GM12878 (cell line): ENCODE results near the gene SDF4.
A peak's percentile ranks its signal among the peaks of the same experiment; 100 is the strongest.

Experiments
- CTCF ChIP-seq, 3 experiments: IDR thresholded peaks in 2 of 3; conservative IDR thresholded peaks in 1 of 3; 2 replicates each; pipeline ENCODE4 v1.5.1; 2011; ENCODE audit warnings: low read depth in 3 of 3, low read length in 3 of 3, mild to moderate bottlenecking in 3 of 3, control low read depth in 2 of 3, moderate library complexity in 2 of 3, inconsistent platforms in 1 of 3, mixed read lengths in 1 of 3; ENCODE audit not compliant: control insufficient read depth in 2 of 3, insufficient read depth in 1 of 3; ENCODE audit errors: extremely low read depth in 1 of 3
- EP300 ChIP-seq, 2 experiments: fragments of 150-350 bp in 1 of 2; IDR thresholded peaks; 2 replicates each; pipeline ENCODE4 v1.6.1; 2011 to 2012; ENCODE audit warnings: low read depth in 2 of 2, low read length in 2 of 2, borderline replicate concordance in 1 of 2, improper control_type of control experiment in 1 of 2, inconsistent platforms in 1 of 2; ENCODE audit not compliant: control insufficient read depth in 1 of 2
- NFIC ChIP-seq: IDR thresholded peaks from 2 replicates; pipeline ENCODE4 v1.6.1; 2012; ENCODE audit warnings: low read depth, mild to moderate bottlenecking, inconsistent platforms, low read length, moderate library complexity
- POLR2A ChIP-seq: IDR thresholded peaks from 2 replicates; pipeline ENCODE4 v1.6.1; 2011; ENCODE audit warnings: low read depth, mild to moderate bottlenecking, low read length
- POLR2AphosphoS5 ChIP-seq: IDR thresholded peaks from 2 replicates; pipeline ENCODE4 v1.6.1; 2011; ENCODE audit warnings: mild to moderate bottlenecking, low read length, inconsistent platforms
- ZNF384 ChIP-seq: IDR thresholded peaks from 2 replicates; pipeline ENCODE4 v1.6.1; 2012; ENCODE audit warnings: low read depth, mild to moderate bottlenecking, low read length, improper control_type of control experiment, borderline replicate concordance
- TF ChIP-seq, protein P1 (sequence below): fragments of 450-650 bp; formaldehyde crosslinking; IDR thresholded peaks from 2 replicates; pipeline ENCODE4 v1.4.0; 2020; ENCODE audit warnings: mild to moderate bottlenecking, moderate library complexity

GRCh38 chr1:1232208-1232795 lies 501 bp upstream of the SDF4 start, which contains the start of gene B3GALT6:
- TF ChIP-seq POLR2A (0 out of 2 replicates have a peak, but pooled peaks have one; percentile 36), EP300 (IDR thresholded peaks at IDR 0.05; ENCODE audit: borderline replicate concordance in 1 of 2, control insufficient read depth in 1 of 2, low read depth in 2 of 2, low read length in 2 of 2) (no peak), ZNF384 (no peak), CTCF (IDR thresholded peaks at IDR 0.05 in 2 of 3, conservative IDR thresholded peaks at IDR 0.05 in 1 of 3; ENCODE audit: control insufficient read depth in 2 of 3, extremely low read depth in 1 of 3, insufficient read depth in 1 of 3, low read depth in 3 of 3, low read length in 3 of 3) (no peak), NFIC (no peak), POLR2AphosphoS5 (no peak)
- TF ChIP-seq, protein P1, sequence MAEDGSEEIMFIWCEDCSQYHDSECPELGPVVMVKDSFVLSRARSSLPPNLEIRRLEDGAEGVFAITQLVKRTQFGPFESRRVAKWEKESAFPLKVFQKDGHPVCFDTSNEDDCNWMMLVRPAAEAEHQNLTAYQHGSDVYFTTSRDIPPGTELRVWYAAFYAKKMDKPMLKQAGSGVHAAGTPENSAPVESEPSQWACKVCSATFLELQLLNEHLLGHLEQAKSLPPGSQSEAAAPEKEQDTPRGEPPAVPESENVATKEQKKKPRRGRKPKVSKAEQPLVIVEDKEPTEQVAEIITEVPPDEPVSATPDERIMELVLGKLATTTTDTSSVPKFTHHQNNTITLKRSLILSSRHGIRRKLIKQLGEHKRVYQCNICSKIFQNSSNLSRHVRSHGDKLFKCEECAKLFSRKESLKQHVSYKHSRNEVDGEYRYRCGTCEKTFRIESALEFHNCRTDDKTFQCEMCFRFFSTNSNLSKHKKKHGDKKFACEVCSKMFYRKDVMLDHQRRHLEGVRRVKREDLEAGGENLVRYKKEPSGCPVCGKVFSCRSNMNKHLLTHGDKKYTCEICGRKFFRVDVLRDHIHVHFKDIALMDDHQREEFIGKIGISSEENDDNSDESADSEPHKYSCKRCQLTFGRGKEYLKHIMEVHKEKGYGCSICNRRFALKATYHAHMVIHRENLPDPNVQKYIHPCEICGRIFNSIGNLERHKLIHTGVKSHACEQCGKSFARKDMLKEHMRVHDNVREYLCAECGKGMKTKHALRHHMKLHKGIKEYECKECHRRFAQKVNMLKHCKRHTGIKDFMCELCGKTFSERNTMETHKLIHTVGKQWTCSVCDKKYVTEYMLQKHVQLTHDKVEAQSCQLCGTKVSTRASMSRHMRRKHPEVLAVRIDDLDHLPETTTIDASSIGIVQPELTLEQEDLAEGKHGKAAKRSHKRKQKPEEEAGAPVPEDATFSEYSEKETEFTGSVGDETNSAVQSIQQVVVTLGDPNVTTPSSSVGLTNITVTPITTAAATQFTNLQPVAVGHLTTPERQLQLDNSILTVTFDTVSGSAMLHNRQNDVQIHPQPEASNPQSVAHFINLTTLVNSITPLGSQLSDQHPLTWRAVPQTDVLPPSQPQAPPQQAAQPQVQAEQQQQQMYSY (CRISPR knock-in tag) = no peak
